HCEC 1CT (cell line): ENCODE data around the gene ZSCAN5B.
"Not testable (repeated sequence)": the region's sequence is repeated elsewhere in the genome, so short reads cannot be mapped to it uniquely, and the experiment has no call there.

ENCODE experiments used
- DNase-seq: peaks from one replicate; pipeline ENCODE4 v3.0.0-alpha.2; 2017

The ZSCAN5B gene

GRCh38 chr19:56174550-56174949 is 23.0 kb downstream of the ZSCAN5B start:
- no peak for DNase-seq

- DNase-seq, result no peak
Observed at GRCh38 chr19:56174086-56174485, 23.5 kb downstream of the ZSCAN5B start.

- no peak for DNase-seq
Observed at GRCh38 chr19:56170261-56170660, 27.3 kb downstream of the ZSCAN5B start.

GRCh38 chr19:56167064-56167578 is 30.5 kb downstream of the ZSCAN5B start:
- DNase-seq, result no peak

- DNase-seq, result no peak
Observed at GRCh38 chr19:56163097-56163496, 34.5 kb downstream of the ZSCAN5B start.

- DNase-seq, result no peak
Observed at GRCh38 chr19:56162258-56162657, 35.3 kb downstream of the ZSCAN5B start.

- DNase-seq, result no peak
Observed at GRCh38 chr19:56161534-56161933, 36.0 kb downstream of the ZSCAN5B start.

GRCh38 chr19:56159622-56160271 is 37.8 kb downstream of the ZSCAN5B start:
- DNase-seq, result no peak

GRCh38 chr19:56159009-56159559 is 38.5 kb downstream of the ZSCAN5B start:
- no peak for DNase-seq

GRCh38 chr19:56158170-56158757 is 39.3 kb downstream of the ZSCAN5B start:
- DNase-seq, result no peak

- no peak for DNase-seq
Observed at GRCh38 chr19:56156768-56157167, 40.8 kb downstream of the ZSCAN5B start.

- no peak for DNase-seq
Observed at GRCh38 chr19:56155124-56155687, 42.4 kb downstream of the ZSCAN5B start.

GRCh38 chr19:56153507-56153906 is 44.1 kb downstream of the ZSCAN5B start:
- DNase-seq, result no peak

GRCh38 chr19:56152644-56153043 is 44.9 kb downstream of the ZSCAN5B start:
- no peak for DNase-seq

- DNase-seq, result no peak
Observed at GRCh38 chr19:56150358-56150757, 47.2 kb downstream of the ZSCAN5B start.

GRCh38 chr19:56149656-56150038 is 47.9 kb downstream of the ZSCAN5B start:
- DNase-seq, result no peak

GRCh38 chr19:56148955-56149655 is 48.5 kb downstream of the ZSCAN5B start:
- not testable (repeated sequence) for DNase-seq

- no peak for DNase-seq
Observed at GRCh38 chr19:56148096-56148495, 49.5 kb downstream of the ZSCAN5B start.

- no peak for DNase-seq
Observed at GRCh38 chr19:56147307-56147706, 50.3 kb downstream of the ZSCAN5B start.

- no peak for DNase-seq
Observed at GRCh38 chr19:56146904-56147303, 50.7 kb downstream of the ZSCAN5B start.

- DNase-seq, result no peak
Observed at GRCh38 chr19:56145698-56146097, 51.9 kb downstream of the ZSCAN5B start.

- no peak for DNase-seq
Observed at GRCh38 chr19:56144831-56145230, 52.8 kb downstream of the ZSCAN5B start.

GRCh38 chr19:56144376-56144775 is 53.2 kb downstream of the ZSCAN5B start:
- no peak for DNase-seq
